Fibroblast of mammary gland (primary cell): ENCODE measurements around the gene SPTB.

Experiments used
- DNase-seq: peaks from one replicate; pipeline ENCODE4 v3.0.0-alpha.2; 2010; ENCODE audit warnings: low read depth
- H3K4me3 ChIP-seq: 2 replicates; pipeline ENCODE4 v1.5.1; 2011; ENCODE audit warnings: low read depth, mild to moderate bottlenecking, low read length, moderate library complexity; ENCODE audit not compliant: control insufficient read depth
- CTCF ChIP-seq: conservative IDR thresholded peaks from 2 replicates; pipeline ENCODE4 v1.5.1; 2011; ENCODE audit warnings: low read depth, low read length, inconsistent platforms; ENCODE audit not compliant: control insufficient read depth, insufficient read depth

Gene SPTB

GRCh38 chr14:64762044-64763034, 117.4 kb downstream of the SPTB start:
- peak; percentile 86 for DNase-seq
- no peak for TF ChIP-seq CTCF
- no peak overlapping the region for H3K4me3 ChIP-seq

- no peak for TF ChIP-seq CTCF
- DNase-seq = peak; percentile 31
- no peak overlapping the region for H3K4me3 ChIP-seq
Measured at GRCh38 chr14:64761441-64762043, 118.2 kb downstream of the SPTB start.

GRCh38 chr14:64760916-64761315, 118.8 kb downstream of the SPTB start:
- no peak for DNase-seq
- no peak overlapping the region for H3K4me3 ChIP-seq
- TF ChIP-seq CTCF = no peak

- peak; percentile 74 for TF ChIP-seq CTCF
Measured at GRCh38 chr14:64760146-64760755, 119.5 kb downstream of the SPTB start.

GRCh38 chr14:64759555-64759938, 120.2 kb downstream of the SPTB start:
- TF ChIP-seq CTCF = no peak
- H3K4me3 ChIP-seq = no peak overlapping the region

More at GRCh38 chr14:64760146-64760755, 119.5 kb downstream of the SPTB start:
- H3K4me3 ChIP-seq = no peak overlapping the region
- peak; percentile 45 for DNase-seq

GRCh38 chr14:64758691-64759554, 120.8 kb downstream of the SPTB start:
- no peak for TF ChIP-seq CTCF
- no peak overlapping the region for H3K4me3 ChIP-seq
- peak; percentile 86 for DNase-seq

More at GRCh38 chr14:64759555-64759938, 120.2 kb downstream of the SPTB start:
- no peak for DNase-seq
